Activated CD8-positive, alpha-beta T cell treated with anti-CD3 and anti-CD28 coated beads for 36 hours (primary cell): ENCODE measurements around the gene AOPEP. TPM values are rescaled to one million over a fixed set of nuclear protein-coding genes. Genes with fewer than 3 reads are reported as not detected.

Experiments
- ATAC-seq: fragments of 200-7000 bp; cut with Tn5 transposase; one replicate; pipeline ENCODE4 v1.10.0; 2021; ENCODE audit warnings: mild to moderate bottlenecking, moderate library complexity
- CTCF ChIA-PET: fragments of 350-600 bp; sonication (Branson Sonifier 250); formaldehyde crosslinking; loops from one replicate; lab custom pipeline; 2021; ENCODE audit warnings: antibody characterized with exemption; lab: Charles Lee
- POLR2A ChIA-PET: fragments of 350-600 bp; sonication (Branson Sonifier 250); formaldehyde crosslinking; loops from one replicate; lab custom pipeline; 2021; ENCODE audit warnings: antibody characterized with exemption; lab: Charles Lee
- DNase-seq: peaks from one replicate; pipeline ENCODE4 v3.0.0-alpha.2; 2020
- H3K27ac Mint-ChIP-seq: one replicate; pipeline ENCODE4 v1.8.0; 2021; ENCODE audit warnings: mild to moderate bottlenecking, mixed read lengths
- H3K27me3 Mint-ChIP-seq: one replicate; pipeline ENCODE4 v1.8.0; 2021; ENCODE audit warnings: mixed read lengths
- H3K36me3 Mint-ChIP-seq: one replicate; pipeline ENCODE4 v1.8.0; 2021; ENCODE audit warnings: low read depth, mixed read lengths
- H3K4me1 Mint-ChIP-seq: one replicate; pipeline ENCODE4 v1.8.0; 2021; ENCODE audit warnings: low read depth, mixed read lengths
- H3K4me3 Mint-ChIP-seq: one replicate; pipeline ENCODE4 v1.8.0; 2021; ENCODE audit warnings: mild to moderate bottlenecking, moderate library complexity, mixed read lengths
- H3K9me3 Mint-ChIP-seq: one replicate; pipeline ENCODE4 v1.8.0; 2021; ENCODE audit warnings: mixed read lengths
- CTCF ChIP-seq: fragments of 200-600 bp; IDR thresholded peaks from one replicate; pipeline ENCODE4 v1.8.0; 2022; ENCODE audit warnings: antibody characterized with exemption, mild to moderate bottlenecking
- intact Hi-C: fragments of 100-400 bp; cut with micrococcal nuclease; formaldehyde crosslinking; loops from one replicate; pipeline ENCODE4 v1.10.0; 2022
- total RNA-seq, 2 experiments: library from RNA; stranded (reverse); gene quantifications; one replicate each; pipeline ENCODE4 v1.2.3, GENCODE V29; 2021

AOPEP gene
- total RNA-seq, 2 experiments from 2014 or later = 7.1 to 8.7 TPM

GRCh38 chr9:95125652-95126051 lies 399.2 kb downstream of the AOPEP start:
- ChIA-PET CTCF (interaction anchor here (1.5 to 9.0 kb wide), 7 partner anchors 9 to 445 kb away, joined by 3 to 193 read pairs (median 18); no protein-coding TSS in a partner anchor), POLR2A (interaction anchor here (0.6 to 1.5 kb wide), 2 partner anchors 10 to 444 kb away, joined by 3 read pairs; no protein-coding TSS in a partner anchor)
- no peak for TF ChIP-seq CTCF
- Mint-ChIP-seq H3K4me1 (no peaks in the 10 kb centered on the region), H3K9me3 (no peaks in the 10 kb centered on the region), H3K27me3 (no peaks in the 10 kb centered on the region), H3K4me3 (no peak overlapping the region), H3K27ac (no peak overlapping the region), H3K36me3 (no peaks in the 10 kb centered on the region)
- ATAC-seq (no peak), DNase-seq (no peak)
- intact Hi-C loops = loop anchor here (5.0 kb wide), 2 partner anchors 338 to 443 kb away; no protein-coding TSS in a partner anchor

GRCh38 chr9:95126739-95127138 lies 400.2 kb downstream of the AOPEP start:
- no peak overlapping the region for H3K27ac Mint-ChIP-seq
- POLR2A ChIA-PET = interaction anchor here (1.5 kb wide), 1 partner anchor 445 kb away, joined by 3 read pairs; no protein-coding TSS in a partner anchor
- H3K36me3 Mint-ChIP-seq = no peaks in the 10 kb centered on the region
- no peak overlapping the region for H3K4me3 Mint-ChIP-seq
- H3K27me3 Mint-ChIP-seq = no peaks in the 10 kb centered on the region
- CTCF ChIA-PET = interaction anchor here (0.8 to 9.0 kb wide), 18 partner anchors 10 to 458 kb away, joined by 3 to 193 read pairs (median 6); no protein-coding TSS in a partner anchor
- intact Hi-C loops = loop anchor here (5.0 kb wide), 2 partner anchors 339 to 444 kb away; no protein-coding TSS in a partner anchor
- DNase-seq = no peak
- no peaks in the 10 kb centered on the region for H3K9me3 Mint-ChIP-seq
- no peak for ATAC-seq
- H3K4me1 Mint-ChIP-seq = no peaks in the 10 kb centered on the region
- no peak for TF ChIP-seq CTCF

GRCh38 chr9:95127249-95128176 lies 401.0 kb downstream of the AOPEP start:
- DNase-seq (peak; percentile 84), ATAC-seq (peak; percentile 98)
- Mint-ChIP-seq H3K27me3 (no peaks in the 10 kb centered on the region), H3K4me1 (no peaks in the 10 kb centered on the region), H3K4me3 (no peak overlapping the region), H3K9me3 (no peaks in the 10 kb centered on the region), H3K36me3 (no peaks in the 10 kb centered on the region), H3K27ac (no peak overlapping the region)
- ChIA-PET CTCF (interaction anchor here (0.5 to 9.0 kb wide), 48 partner anchors 8 to 600 kb away, joined by 3 to 193 read pairs (median 4); partner anchors contain the start of gene AOPEP), POLR2A (no interaction called here)
- intact Hi-C loops = loop anchor here (5.0 kb wide), 2 partner anchors 340 to 445 kb away; no protein-coding TSS in a partner anchor
- peak; percentile 94 for TF ChIP-seq CTCF

GRCh38 chr9:95128177-95128524 lies 401.7 kb downstream of the AOPEP start:
- H3K4me1 Mint-ChIP-seq = no peaks in the 10 kb centered on the region
- no peaks in the 10 kb centered on the region for H3K9me3 Mint-ChIP-seq
- intact Hi-C loops = loop anchor here (5.0 kb wide), 2 partner anchors 341 to 446 kb away; no protein-coding TSS in a partner anchor
- POLR2A ChIA-PET = no interaction called here
- no peak for TF ChIP-seq CTCF
- H3K27me3 Mint-ChIP-seq = no peaks in the 10 kb centered on the region
- DNase-seq (no peak), ATAC-seq (no peak)
- CTCF ChIA-PET = interaction anchor here (0.5 to 9.0 kb wide), 41 partner anchors 9 to 599 kb away, joined by 3 to 193 read pairs (median 4); partner anchors contain the start of gene AOPEP
- no peak overlapping the region for H3K4me3 Mint-ChIP-seq
- no peak overlapping the region for H3K27ac Mint-ChIP-seq
- no peaks in the 10 kb centered on the region for H3K36me3 Mint-ChIP-seq
